GM23248 (cell line): ENCODE measurements around the gene DMRT3. TPM values are rescaled to one million over a fixed set of nuclear protein-coding genes. Genes with fewer than 3 reads are reported as not detected.

Experiments used
- DNase-seq: peaks from one replicate; pipeline ENCODE4 v3.0.0-alpha.2; 2015
- H2AFZ ChIP-seq: fragments of 200-600 bp; sonication (generic); 2 replicates; pipeline ENCODE4 v1.6.1; 2016; ENCODE audit warnings: antibody characterized with exemption
- H3F3A ChIP-seq: fragments of 200-600 bp; sonication (generic); 2 replicates; pipeline ENCODE4 v1.6.1; 2016; ENCODE audit warnings: mild to moderate bottlenecking, antibody characterized with exemption, mixed run types; ENCODE audit not compliant: insufficient read depth
- H3K27ac ChIP-seq: fragments of 200-600 bp; sonication (generic); 2 replicates; pipeline ENCODE4 v1.5.1; 2016; ENCODE audit warnings: mild to moderate bottlenecking
- H3K27me3 ChIP-seq: fragments of 200-600 bp; sonication (generic); replicated peaks from 2 replicates; pipeline ENCODE4 v1.6.1; 2016; ENCODE audit warnings: mild to moderate bottlenecking; ENCODE audit not compliant: insufficient read depth
- H3K36me3 ChIP-seq: fragments of 200-600 bp; sonication (generic); 2 replicates; pipeline ENCODE4 v1.6.1; 2016; ENCODE audit warnings: low read depth, mild to moderate bottlenecking
- H3K4me1 ChIP-seq: fragments of 200-600 bp; sonication (generic); 2 replicates; pipeline ENCODE4 v1.6.1; 2016; ENCODE audit warnings: mild to moderate bottlenecking; ENCODE audit not compliant: insufficient read depth
- H3K4me2 ChIP-seq: fragments of 200-600 bp; sonication (generic); one replicate; pipeline ENCODE4 v1.6.1; 2016; ENCODE audit warnings: mild to moderate bottlenecking; ENCODE audit not compliant: unreplicated experiment
- H3K4me3 ChIP-seq: fragments of 200-600 bp; sonication (generic); 2 replicates; pipeline ENCODE4 v1.5.1; 2016; ENCODE audit warnings: mild to moderate bottlenecking
- H3K79me2 ChIP-seq: fragments of 200-600 bp; sonication (generic); 2 replicates; pipeline ENCODE4 v1.6.1; 2016; ENCODE audit warnings: mild to moderate bottlenecking; ENCODE audit not compliant: insufficient read depth
- H3K9ac ChIP-seq: fragments of 200-600 bp; sonication (generic); 2 replicates; pipeline ENCODE4 v1.6.1; 2016; ENCODE audit warnings: mild to moderate bottlenecking
- H3K9me2 ChIP-seq: fragments of 200-600 bp; sonication (generic); 2 replicates; pipeline ENCODE4 v1.6.1; 2016; ENCODE audit warnings: mixed run types, mild to moderate bottlenecking, moderate library complexity; ENCODE audit not compliant: insufficient read depth
- H3K9me3 ChIP-seq: fragments of 200-600 bp; sonication (generic); one replicate; pipeline ENCODE4 v1.6.1; 2017; ENCODE audit warnings: low read depth
- H4K20me1 ChIP-seq: fragments of 200-600 bp; sonication (generic); 2 replicates; pipeline ENCODE4 v1.6.0; 2016; ENCODE audit not compliant: insufficient read depth
- EZH2 ChIP-seq: fragments of 200-600 bp; sonication (generic); IDR thresholded peaks from 2 replicates; pipeline ENCODE4 v1.6.1; 2018; ENCODE audit warnings: antibody characterized with exemption, mild to moderate bottlenecking; ENCODE audit not compliant: insufficient read depth, poor library complexity, severe bottlenecking
- EZH2phosphoT487 ChIP-seq: fragments of 200-600 bp; sonication (generic); IDR thresholded peaks from 2 replicates; pipeline ENCODE4 v1.6.1; 2018; ENCODE audit warnings: antibody characterized with exemption, moderate library complexity, mild to moderate bottlenecking, low read depth; ENCODE audit not compliant: insufficient read depth
- WGBS, 2 experiments: methylation state at CpG; one replicate each; pipeline ENCODE4 v1.1.6; 2015 to 2017; ENCODE audit warnings: low lambda C conversion rate in 2 of 2, low coverage in 1 of 2; ENCODE audit errors: missing lambda C conversion rate in 2 of 2; 5-methylcytosine and 5-hydroxymethylcytosine counted together
- in situ Hi-C: fragments of 300-500 bp; cut with MboI; formaldehyde crosslinking; loops from 2 replicates; pipeline ENCODE4 v1.15.0; 2020
- polyA plus RNA-seq: library from polyadenylated mRNA; unstranded; fragments of >200 nt; fragmentation: Nextera tagmentation; extraction: Ambion mirVana; gene quantifications from 2 replicates; pipeline ENCODE4 v1.2.1, GENCODE V29; 2016
- total RNA-seq: library from RNA; depleted of rRNA; stranded (reverse); fragments of >200 nt; shearing (Covaris generic); gene quantifications from 2 replicates; pipeline ENCODE4 v1.2.3, GENCODE V29; 2014

Gene DMRT3
- total and polyA plus RNA-seq, 2 experiments from 2014 or later = not detected

DNA sequence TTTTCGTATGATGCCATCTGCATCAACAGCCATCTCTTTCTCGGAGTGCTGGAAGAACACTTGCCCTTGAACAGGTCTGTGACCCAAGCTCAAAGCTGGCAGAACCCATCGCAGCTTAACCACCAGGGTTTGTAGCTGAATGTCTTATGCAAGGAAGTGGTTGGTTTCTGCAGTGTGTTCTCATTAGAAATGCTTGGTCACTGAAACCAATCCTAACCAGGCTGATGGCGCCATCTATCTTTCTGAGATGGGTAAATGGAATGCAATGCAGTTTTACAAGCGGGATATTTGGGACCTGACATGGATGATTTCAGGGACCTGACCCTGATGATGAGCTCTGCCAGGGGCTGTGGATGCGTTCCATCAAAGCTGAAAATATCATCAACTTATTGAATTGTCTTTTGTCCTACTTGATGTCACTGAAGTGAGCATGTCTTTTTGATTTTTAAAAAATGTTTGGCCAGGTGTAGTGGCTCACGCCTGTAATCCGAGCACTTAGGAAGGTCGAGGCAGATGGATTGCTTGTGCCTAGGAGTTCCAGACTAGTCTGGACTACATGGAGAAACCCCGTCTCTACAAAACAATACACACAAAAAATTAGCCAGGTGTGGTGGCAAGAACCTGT, 28.7 kb downstream of the DMRT3 start:
- H3K36me3 ChIP-seq = no peaks in the 10 kb centered on the region
- no peak overlapping the region for H3K4me3 ChIP-seq
- H3F3A ChIP-seq = no peaks in the 10 kb centered on the region
- no peaks in the 10 kb centered on the region for H3K4me1 ChIP-seq
- H3K9me2 ChIP-seq = no peaks in the 10 kb centered on the region
- peaks cover 7% of the 10 kb centered on the region; the same call in 1 of the 2 replicates for H3K27me3 ChIP-seq
- no peaks in the 10 kb centered on the region for H3K79me2 ChIP-seq
- no peak overlapping the region for H3K27ac ChIP-seq
- TF ChIP-seq EZH2phosphoT487 (no peak), EZH2 (no peak)
- no peak overlapping the region for H3K9ac ChIP-seq
- H3K4me2 ChIP-seq = no peak overlapping the region
- in situ Hi-C loops = no loop called here
- H4K20me1 ChIP-seq = no peaks in the 10 kb centered on the region
- 37 to 40% methylated on average over 10 of the region's 10 CpGs for WGBS, 2 experiments
- H3K9me3 ChIP-seq = no peaks in the 10 kb centered on the region
- H2AFZ ChIP-seq = no peak overlapping the region
- DNase-seq = peak; percentile 79

- TF ChIP-seq EZH2 (no peak), EZH2phosphoT487 (no peak)
- H3K4me1 ChIP-seq = no peaks in the 10 kb centered on the region
- no peaks in the 10 kb centered on the region for H3K79me2 ChIP-seq
- WGBS, 2 experiments = 74% methylated on average over 3 of the region's 3 CpGs
- H2AFZ ChIP-seq = no peak overlapping the region
- H3K36me3 ChIP-seq = no peaks in the 10 kb centered on the region
- H3F3A ChIP-seq = no peaks in the 10 kb centered on the region
- no peaks in the 10 kb centered on the region for H4K20me1 ChIP-seq
- H3K27me3 ChIP-seq = peaks cover 15% of the 10 kb centered on the region; the same call in 1 of the 2 replicates
- no peak overlapping the region for H3K9ac ChIP-seq
- no peaks in the 10 kb centered on the region for H3K9me3 ChIP-seq
- no peak overlapping the region for H3K27ac ChIP-seq
- in situ Hi-C loops = no loop called here
- no peak overlapping the region for H3K4me3 ChIP-seq
- no peak overlapping the region for H3K4me2 ChIP-seq
- DNase-seq = no peak
- no peaks in the 10 kb centered on the region for H3K9me2 ChIP-seq
Measured at GRCh38 chr9:1007312-1007711, 30.9 kb downstream of the DMRT3 start.

DNA sequence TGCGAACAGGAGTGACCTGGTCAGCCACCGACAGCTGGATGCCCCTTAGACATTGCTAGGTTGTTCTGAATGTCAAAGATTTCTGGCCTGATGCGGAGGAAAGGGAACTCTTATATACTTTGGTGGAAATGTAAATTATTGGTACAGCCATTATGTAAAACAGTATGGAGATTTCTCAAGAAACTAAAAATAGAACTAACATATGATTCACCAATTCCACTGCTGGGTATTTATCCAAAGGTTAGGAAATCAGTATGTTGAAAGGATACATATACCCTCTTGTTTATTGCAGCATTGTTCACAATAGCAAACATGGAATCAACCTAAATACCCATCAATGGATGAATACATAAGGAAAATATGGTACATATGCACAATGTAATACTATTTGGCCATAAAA, 31.8 kb downstream of the DMRT3 start:
- peak; percentile 55 for DNase-seq
- Histone ChIP-seq H4K20me1 (no peaks in the 10 kb centered on the region), H3K79me2 (no peaks in the 10 kb centered on the region), H2AFZ (no peak overlapping the region), H3K4me2 (no peak overlapping the region), H3F3A (no peaks in the 10 kb centered on the region), H3K9ac (no peak overlapping the region), H3K27me3 (peaks cover 15% of the 10 kb centered on the region; the same call in 1 of the 2 replicates), H3K4me1 (no peaks in the 10 kb centered on the region), H3K9me3 (no peaks in the 10 kb centered on the region), H3K27ac (no peak overlapping the region), H3K36me3 (no peaks in the 10 kb centered on the region), H3K9me2 (no peaks in the 10 kb centered on the region), H3K4me3 (no peak overlapping the region)
- 84 to 91% methylated on average over 3 of the region's 3 CpGs for WGBS, 2 experiments
- in situ Hi-C loops = no loop called here
- no peak for TF ChIP-seq EZH2
- TF ChIP-seq EZH2phosphoT487 = no peak

GRCh38 chr9:1009101-1009707, 32.7 kb downstream of the DMRT3 start:
- Histone ChIP-seq H3K4me2 (no peak overlapping the region), H2AFZ (no peak overlapping the region), H3K36me3 (no peaks in the 10 kb centered on the region), H3K4me3 (no peak overlapping the region), H4K20me1 (no peaks in the 10 kb centered on the region), H3F3A (no peaks in the 10 kb centered on the region), H3K9ac (no peak overlapping the region), H3K79me2 (no peaks in the 10 kb centered on the region), H3K9me3 (no peaks in the 10 kb centered on the region), H3K9me2 (no peaks in the 10 kb centered on the region), H3K27me3 (peaks cover 15% of the 10 kb centered on the region; the same call in 1 of the 2 replicates), H3K4me1 (no peaks in the 10 kb centered on the region), H3K27ac (no peak overlapping the region)
- in situ Hi-C loops = no loop called here
- DNase-seq = peak; percentile 87
- TF ChIP-seq EZH2 (no peak), EZH2phosphoT487 (no peak)
- WGBS, 2 experiments = 5 to 6% methylated on average over 14 of the region's 14 CpGs
